ENCODE data around the gene NTF4. TPM values are rescaled to one million over a fixed set of nuclear protein-coding genes. Genes with fewer than 3 reads are reported as not detected.

The NTF4 gene
- polyA plus RNA-seq, 2 of the 4 experiments (the other 2 are of a cell fraction), result 0.37 to 1.0 TPM

GRCh38 chr19:49086296-49086695 is 21.7 kb upstream of the NTF4 start:
- no peak for TF ChIP-seq BHLHE40 (IDR thresholded peaks at IDR 0.05; ENCODE audit: low read depth, low read length)
- TF ChIP-seq RNF2 (IDR thresholded peaks at IDR 0.05; ENCODE audit: borderline replicate concordance, low read depth), result no peak
- TF ChIP-seq NPAS2 (CRISPR knock-in tag; IDR thresholded peaks at IDR 0.05; ENCODE audit: borderline replicate concordance), result no peak
- no peak for TF ChIP-seq ZFP36 (IDR thresholded peaks at IDR 0.05; ENCODE audit: borderline replicate concordance, partially characterized antibody)
- no peak for TF ChIP-seq EHMT2 (IDR thresholded peaks at IDR 0.05; ENCODE audit: low read depth)
- TF ChIP-seq TP53 (CRISPR knock-in tag; IDR thresholded peaks at IDR 0.05), result no peak
- no peak for TF ChIP-seq ZSCAN20 (CRISPR knock-in tag; IDR thresholded peaks at IDR 0.05)
- TF ChIP-seq REST (IDR thresholded peaks at IDR 0.05), result no peak
- H3K9me3 ChIP-seq, result no peaks in the 10 kb centered on the region
- ChIA-PET POLR2A (no interaction called here), CTCF (interaction anchor here (0.6 to 12.7 kb wide), 8 partner anchors 9 to 140 kb away, joined by 4 to 149 read pairs (median 11); no protein-coding TSS in a partner anchor)
- H3K4me3 ChIP-seq, result peak overlapping the region; percentile 73
- peak overlapping the region; percentile 96 for H3K4me2 ChIP-seq
- WGBS (ENCODE audit: missing lambda C conversion rate), result 5% methylated on average over 11 of the region's 11 CpGs
- no peak for DNase-seq (ENCODE audit: low read depth in 1 of 2, low spot score in 1 of 2)
- no peak for FAIRE-seq
- ATAC-seq, result no peak
- peaks cover 20% of the 10 kb centered on the region for H3K4me1 ChIP-seq
- peak overlapping the region; percentile 88 to 91 for H3K27ac ChIP-seq

- ChIA-PET POLR2A (no interaction called here), CTCF (interaction anchor here (0.7 to 12.7 kb wide), 7 partner anchors 9 to 122 kb away, joined by 3 to 149 read pairs (median 13); no protein-coding TSS in a partner anchor)
- Histone ChIP-seq H3K27ac (peak overlapping the region; percentile 88 to 91), H3K4me1 (peaks cover 20% of the 10 kb centered on the region), H3K9me3 (no peaks in the 10 kb centered on the region), H3K4me3 (peak overlapping the region; percentile 73), H3K4me2 (peak overlapping the region; percentile 96)
- WGBS (ENCODE audit: missing lambda C conversion rate), result under 1% methylated on average over 14 of the region's 14 CpGs
- TF ChIP-seq NR3C1 (IDR thresholded peaks at IDR 0.05), result no peak
- no peak for TF ChIP-seq BCL3 (IDR thresholded peaks at IDR 0.05)
- peak; percentile 48; the same call in 1 of the 2 replicates for TF ChIP-seq KDM5A (IDR thresholded peaks at IDR 0.05)
- TF ChIP-seq RARB (CRISPR knock-in tag; IDR thresholded peaks at IDR 0.05), result no peak
- TF ChIP-seq BHLHE40 (IDR thresholded peaks at IDR 0.05; ENCODE audit: low read depth, low read length), result 0 out of 2 replicates have a peak, but pooled peaks have one; percentile 21
- TF ChIP-seq HMGXB4 (CRISPR knock-in tag; IDR thresholded peaks at IDR 0.05; ENCODE audit: borderline replicate concordance), result no peak
- TF ChIP-seq EHF (CRISPR knock-in tag; IDR thresholded peaks at IDR 0.05), result 0 out of 2 replicates have a peak, but pooled peaks have one; percentile 25
- no peak for DNase-seq (ENCODE audit: low read depth in 1 of 2, low spot score in 1 of 2)
- ATAC-seq, result peak; percentile 1 to 4; a peak in 2 of 6 replicates
- FAIRE-seq, result peak; percentile 13
These were observed 21.2 kb upstream of the NTF4 start for GRCh38 chr19:49085868-49086232.
